WTC11 (cell line): ENCODE measurements around the gene ALDH2. TPM values are rescaled to one million over a fixed set of nuclear protein-coding genes. Genes with fewer than 3 reads are reported as not detected.

Source experiments
- ATAC-seq: fragments of 200-7000 bp; cut with Tn5 transposase; 2 replicates; pipeline ENCODE4 v1.10.0; 2021; ENCODE audit warnings: mild to moderate bottlenecking, moderate library complexity
- CTCF ChIA-PET: fragments of 300-600 bp; sonication (Branson Sonifier 250); formaldehyde crosslinking; loops from one replicate; lab custom pipeline; 2021; ENCODE audit warnings: antibody characterized with exemption; lab: Charles Lee
- POLR2A ChIA-PET: fragments of 350-600 bp; sonication (Branson Sonifier 250); formaldehyde crosslinking; loops from one replicate; lab custom pipeline; 2021; ENCODE audit warnings: antibody characterized with exemption; lab: Charles Lee
- DNase-seq: peaks from one replicate; pipeline ENCODE4 v3.0.0; 2021; ENCODE audit warnings: low spot score
- H3K27ac Mint-ChIP-seq: 2 replicates; pipeline ENCODE4 v1.8.0; 2021; ENCODE audit warnings: mixed read lengths
- H3K27me3 Mint-ChIP-seq: 2 replicates; pipeline ENCODE4 v1.8.0; 2021; ENCODE audit warnings: low read depth, mild to moderate bottlenecking, moderate library complexity, mixed read lengths
- H3K36me3 Mint-ChIP-seq: 2 replicates; pipeline ENCODE4 v1.8.0; 2021; ENCODE audit warnings: mixed read lengths
- H3K4me1 Mint-ChIP-seq: 2 replicates; pipeline ENCODE4 v1.8.0; 2022; ENCODE audit warnings: mixed read lengths
- H3K4me3 Mint-ChIP-seq: 2 replicates; pipeline ENCODE4 v1.8.0; 2021; ENCODE audit warnings: mild to moderate bottlenecking, moderate library complexity, mixed read lengths
- H3K9me3 Mint-ChIP-seq: 2 replicates; pipeline ENCODE4 v1.8.0; 2021; ENCODE audit warnings: mixed read lengths
- CREM ChIP-seq: sonication (generic); formaldehyde crosslinking; IDR thresholded peaks from 2 replicates; pipeline ENCODE4 v1.8.1; 2022; ENCODE audit warnings: mild to moderate bottlenecking, missing genetic modification reagents, moderate library complexity
- EMX1 ChIP-seq: fragments of 250-450 bp; sonication (Bioruptor Pico); IDR thresholded peaks from 2 replicates; pipeline ENCODE4 v1.8.0; 2021; ENCODE audit warnings: mild to moderate bottlenecking
- FOXP1 ChIP-seq: sonication (generic); formaldehyde crosslinking; IDR thresholded peaks from 2 replicates; pipeline ENCODE4 v1.8.0; 2022; ENCODE audit warnings: missing genetic modification reagents, mild to moderate bottlenecking, moderate library complexity, borderline replicate concordance
- JAZF1 ChIP-seq: fragments of 250-450 bp; sonication (Bioruptor Pico); IDR thresholded peaks from 2 replicates; pipeline ENCODE4 v1.9.0; 2021; ENCODE audit warnings: moderate library complexity, mild to moderate bottlenecking, inconsistent platforms
- JUN ChIP-seq: sonication (generic); formaldehyde crosslinking; IDR thresholded peaks from 2 replicates; pipeline ENCODE4 v1.8.0; 2023; ENCODE audit warnings: mild to moderate bottlenecking, missing genetic modification reagents
- NR1H2 ChIP-seq: sonication (generic); formaldehyde crosslinking; IDR thresholded peaks from 2 replicates; pipeline ENCODE4 v1.9.0; 2021; ENCODE audit warnings: mild to moderate bottlenecking, moderate library complexity, missing genetic modification reagents
- SMAD3 ChIP-seq: sonication (generic); formaldehyde crosslinking; IDR thresholded peaks from 2 replicates; pipeline ENCODE4 v1.8.0; 2022; ENCODE audit warnings: missing genetic modification reagents, mild to moderate bottlenecking, borderline replicate concordance
- SP1 ChIP-seq: sonication (generic); formaldehyde crosslinking; conservative IDR thresholded peaks from 2 replicates; pipeline ENCODE4 v1.8.1; 2022; ENCODE audit warnings: missing genetic modification reagents
- TEAD1 ChIP-seq: sonication (generic); formaldehyde crosslinking; IDR thresholded peaks from 2 replicates; pipeline ENCODE4 v1.8.0; 2022; ENCODE audit warnings: mild to moderate bottlenecking, missing genetic modification reagents
- total RNA-seq: library from RNA; stranded (reverse); gene quantifications from 3 replicates; pipeline ENCODE4 v1.2.3, GENCODE V29; 2021
- TF ChIP-seq, protein P1 (sequence below): sonication (generic); formaldehyde crosslinking; IDR thresholded peaks from 2 replicates; pipeline ENCODE4 v1.8.1; 2022; ENCODE audit warnings: low read depth, missing genetic modification reagents, borderline replicate concordance
- TF ChIP-seq, protein P2 (sequence below): fragments of 250-450 bp; sonication (Bioruptor Pico); IDR thresholded peaks from 2 replicates; pipeline ENCODE4 v1.9.0; 2021; ENCODE audit warnings: mild to moderate bottlenecking, borderline replicate concordance
- TF ChIP-seq, protein P3 (sequence below): sonication (generic); formaldehyde crosslinking; IDR thresholded peaks from 2 replicates; pipeline ENCODE4 v1.8.1; 2022; ENCODE audit warnings: mild to moderate bottlenecking, missing genetic modification reagents, moderate library complexity, borderline replicate concordance
- TF ChIP-seq, protein P4 (sequence below): sonication (generic); formaldehyde crosslinking; IDR thresholded peaks from 2 replicates; pipeline ENCODE4 v1.8.1; 2023; ENCODE audit warnings: mild to moderate bottlenecking, missing genetic modification reagents, moderate library complexity
- TF ChIP-seq, protein P5 (sequence below): fragments of 250-450 bp; sonication (Bioruptor Pico); IDR thresholded peaks from 2 replicates; pipeline ENCODE4 v1.9.0; 2021; ENCODE audit warnings: mild to moderate bottlenecking
- TF ChIP-seq, protein P6 (sequence below): sonication (generic); formaldehyde crosslinking; IDR thresholded peaks from 2 replicates; pipeline ENCODE4 v1.8.0; 2022; ENCODE audit warnings: mild to moderate bottlenecking, missing genetic modification reagents
- TF ChIP-seq, protein P7 (sequence below): fragments of 250-450 bp; sonication (Bioruptor Pico); IDR thresholded peaks from 2 replicates; pipeline ENCODE4 v1.9.0; 2021; ENCODE audit warnings: mild to moderate bottlenecking

Gene ALDH2
- total RNA-seq, 1 experiment from 2014 or later: 36.7 TPM

DNA sequence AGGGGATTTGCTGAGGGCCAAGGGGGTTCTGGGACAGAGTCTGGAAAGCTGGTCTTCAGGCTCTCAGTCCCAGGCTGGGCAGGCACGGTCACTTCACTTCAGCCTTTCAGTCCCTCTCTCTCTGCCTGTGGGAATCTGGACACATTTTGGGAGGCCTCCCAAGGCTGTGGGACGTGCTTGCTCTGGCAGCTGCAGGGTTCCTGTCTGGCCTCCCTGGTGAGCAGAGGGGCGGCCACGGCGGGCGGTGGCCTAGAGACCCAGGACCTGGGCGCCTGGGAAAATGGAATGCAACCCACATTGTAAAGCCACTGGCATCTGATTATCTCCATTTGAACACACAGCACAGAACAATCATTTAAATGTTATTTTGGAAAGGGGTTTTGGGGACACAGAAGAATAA lies 10.1 kb upstream of the ALDH2 start:
- CTCF ChIA-PET: interaction anchor here (2.1 kb wide), 1 partner anchor 56 kb away, joined by 8 read pairs; no protein-coding TSS in a partner anchor
- H3K9me3 Mint-ChIP-seq: no peaks in the 10 kb centered on the region
- POLR2A ChIA-PET: interaction anchor here (0.6 kb wide), 1 partner anchor 57 kb away, joined by 3 read pairs; no protein-coding TSS in a partner anchor

DNA sequence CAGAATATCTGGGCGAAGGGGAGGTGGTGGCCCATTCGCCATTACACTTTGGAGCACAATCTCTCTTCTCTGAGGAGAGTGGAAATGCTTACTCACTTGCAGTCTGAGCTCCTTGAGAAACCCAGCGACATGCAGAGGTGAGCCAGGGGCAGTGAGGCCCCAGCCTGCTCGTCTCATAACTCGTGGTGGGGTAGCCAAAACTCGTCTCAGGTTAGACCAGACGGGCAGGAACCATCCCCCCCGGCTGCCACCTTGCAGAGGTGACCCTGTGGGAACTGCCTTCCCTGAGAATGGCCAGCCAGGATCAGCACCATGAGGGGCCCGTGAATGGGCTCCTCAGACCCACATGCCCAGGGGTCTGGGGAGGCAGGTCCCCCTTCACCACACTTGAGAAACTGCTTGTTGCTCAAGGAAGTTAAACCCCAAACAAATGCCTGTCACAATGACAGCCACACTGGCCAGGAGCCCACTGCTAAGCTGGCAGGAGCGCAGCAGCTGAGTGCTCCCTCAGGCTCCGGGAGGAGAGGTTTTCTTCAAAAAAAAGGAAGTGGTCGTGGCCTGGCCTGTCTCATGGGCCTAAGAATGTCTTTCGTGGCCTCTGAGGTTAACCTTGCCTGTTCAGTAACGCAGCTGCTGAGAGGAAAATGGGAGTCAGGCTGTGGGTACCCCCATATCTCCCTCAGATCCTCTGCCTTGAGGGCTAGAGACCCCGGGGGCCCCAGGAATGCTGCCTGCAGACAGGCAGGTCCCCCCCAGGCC lies 9.2 kb upstream of the ALDH2 start:
- POLR2A ChIA-PET: interaction anchor here (1.3 kb wide), 1 partner anchor 9 kb away, joined by 4 read pairs; the partner anchor contains the start of gene ALDH2
- no peak for DNase-seq
- H3K4me1 Mint-ChIP-seq: peaks cover 25% of the 10 kb centered on the region
- no peaks in the 10 kb centered on the region; the same call in 1 of the 2 replicates for H3K36me3 Mint-ChIP-seq
- peak overlapping the region; percentile 66; the same call in 1 of the 2 replicates for H3K27ac Mint-ChIP-seq
- ATAC-seq: no peak
- no peaks in the 10 kb centered on the region for H3K27me3 Mint-ChIP-seq
- CTCF ChIA-PET: interaction anchor here (1.0 to 2.1 kb wide), 2 partner anchors 55 to 58 kb away, joined by 3 to 8 read pairs; no protein-coding TSS in a partner anchor
- H3K9me3 Mint-ChIP-seq: no peaks in the 10 kb centered on the region
- no peak for TF ChIP-seq JUN
- no peak for TF ChIP-seq SMAD3 (CRISPR knock-in tag)
- TF ChIP-seq, protein P1, sequence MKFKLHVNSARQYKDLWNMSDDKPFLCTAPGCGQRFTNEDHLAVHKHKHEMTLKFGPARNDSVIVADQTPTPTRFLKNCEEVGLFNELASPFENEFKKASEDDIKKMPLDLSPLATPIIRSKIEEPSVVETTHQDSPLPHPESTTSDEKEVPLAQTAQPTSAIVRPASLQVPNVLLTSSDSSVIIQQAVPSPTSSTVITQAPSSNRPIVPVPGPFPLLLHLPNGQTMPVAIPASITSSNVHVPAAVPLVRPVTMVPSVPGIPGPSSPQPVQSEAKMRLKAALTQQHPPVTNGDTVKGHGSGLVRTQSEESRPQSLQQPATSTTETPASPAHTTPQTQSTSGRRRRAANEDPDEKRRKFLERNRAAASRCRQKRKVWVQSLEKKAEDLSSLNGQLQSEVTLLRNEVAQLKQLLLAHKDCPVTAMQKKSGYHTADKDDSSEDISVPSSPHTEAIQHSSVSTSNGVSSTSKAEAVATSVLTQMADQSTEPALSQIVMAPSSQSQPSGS: no peak
- no peak for TF ChIP-seq EMX1
- TF ChIP-seq CREM (CRISPR knock-in tag): no peak
- TF ChIP-seq, protein P2, sequence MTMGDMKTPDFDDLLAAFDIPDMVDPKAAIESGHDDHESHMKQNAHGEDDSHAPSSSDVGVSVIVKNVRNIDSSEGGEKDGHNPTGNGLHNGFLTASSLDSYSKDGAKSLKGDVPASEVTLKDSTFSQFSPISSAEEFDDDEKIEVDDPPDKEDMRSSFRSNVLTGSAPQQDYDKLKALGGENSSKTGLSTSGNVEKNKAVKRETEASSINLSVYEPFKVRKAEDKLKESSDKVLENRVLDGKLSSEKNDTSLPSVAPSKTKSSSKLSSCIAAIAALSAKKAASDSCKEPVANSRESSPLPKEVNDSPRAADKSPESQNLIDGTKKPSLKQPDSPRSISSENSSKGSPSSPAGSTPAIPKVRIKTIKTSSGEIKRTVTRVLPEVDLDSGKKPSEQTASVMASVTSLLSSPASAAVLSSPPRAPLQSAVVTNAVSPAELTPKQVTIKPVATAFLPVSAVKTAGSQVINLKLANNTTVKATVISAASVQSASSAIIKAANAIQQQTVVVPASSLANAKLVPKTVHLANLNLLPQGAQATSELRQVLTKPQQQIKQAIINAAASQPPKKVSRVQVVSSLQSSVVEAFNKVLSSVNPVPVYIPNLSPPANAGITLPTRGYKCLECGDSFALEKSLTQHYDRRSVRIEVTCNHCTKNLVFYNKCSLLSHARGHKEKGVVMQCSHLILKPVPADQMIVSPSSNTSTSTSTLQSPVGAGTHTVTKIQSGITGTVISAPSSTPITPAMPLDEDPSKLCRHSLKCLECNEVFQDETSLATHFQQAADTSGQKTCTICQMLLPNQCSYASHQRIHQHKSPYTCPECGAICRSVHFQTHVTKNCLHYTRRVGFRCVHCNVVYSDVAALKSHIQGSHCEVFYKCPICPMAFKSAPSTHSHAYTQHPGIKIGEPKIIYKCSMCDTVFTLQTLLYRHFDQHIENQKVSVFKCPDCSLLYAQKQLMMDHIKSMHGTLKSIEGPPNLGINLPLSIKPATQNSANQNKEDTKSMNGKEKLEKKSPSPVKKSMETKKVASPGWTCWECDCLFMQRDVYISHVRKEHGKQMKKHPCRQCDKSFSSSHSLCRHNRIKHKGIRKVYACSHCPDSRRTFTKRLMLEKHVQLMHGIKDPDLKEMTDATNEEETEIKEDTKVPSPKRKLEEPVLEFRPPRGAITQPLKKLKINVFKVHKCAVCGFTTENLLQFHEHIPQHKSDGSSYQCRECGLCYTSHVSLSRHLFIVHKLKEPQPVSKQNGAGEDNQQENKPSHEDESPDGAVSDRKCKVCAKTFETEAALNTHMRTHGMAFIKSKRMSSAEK (CRISPR knock-in tag): no peak
- TF ChIP-seq, protein P3, sequence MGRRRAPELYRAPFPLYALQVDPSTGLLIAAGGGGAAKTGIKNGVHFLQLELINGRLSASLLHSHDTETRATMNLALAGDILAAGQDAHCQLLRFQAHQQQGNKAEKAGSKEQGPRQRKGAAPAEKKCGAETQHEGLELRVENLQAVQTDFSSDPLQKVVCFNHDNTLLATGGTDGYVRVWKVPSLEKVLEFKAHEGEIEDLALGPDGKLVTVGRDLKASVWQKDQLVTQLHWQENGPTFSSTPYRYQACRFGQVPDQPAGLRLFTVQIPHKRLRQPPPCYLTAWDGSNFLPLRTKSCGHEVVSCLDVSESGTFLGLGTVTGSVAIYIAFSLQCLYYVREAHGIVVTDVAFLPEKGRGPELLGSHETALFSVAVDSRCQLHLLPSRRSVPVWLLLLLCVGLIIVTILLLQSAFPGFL: no peak
- TF ChIP-seq TEAD1 (CRISPR knock-in tag): no peak
- no peak for TF ChIP-seq NR1H2 (CRISPR knock-in tag)
- no peak overlapping the region for H3K4me3 Mint-ChIP-seq

More for the DNA sequence above, 10.1 kb upstream of the ALDH2 start:
- TF ChIP-seq, protein P4, sequence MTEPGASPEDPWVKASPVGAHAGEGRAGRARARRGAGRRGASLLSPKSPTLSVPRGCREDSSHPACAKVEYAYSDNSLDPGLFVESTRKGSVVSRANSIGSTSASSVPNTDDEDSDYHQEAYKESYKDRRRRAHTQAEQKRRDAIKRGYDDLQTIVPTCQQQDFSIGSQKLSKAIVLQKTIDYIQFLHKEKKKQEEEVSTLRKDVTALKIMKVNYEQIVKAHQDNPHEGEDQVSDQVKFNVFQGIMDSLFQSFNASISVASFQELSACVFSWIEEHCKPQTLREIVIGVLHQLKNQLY (CRISPR knock-in tag): no peak
- TF ChIP-seq SP1 (CRISPR knock-in tag) (no peak), JAZF1 (CRISPR knock-in tag) (no peak)
- no peak for DNase-seq
- no peak overlapping the region for H3K27ac Mint-ChIP-seq
- H3K4me3 Mint-ChIP-seq: no peak overlapping the region
- H3K4me1 Mint-ChIP-seq: peaks cover 20% of the 10 kb centered on the region
- no peaks in the 10 kb centered on the region; the same call in 1 of the 2 replicates for H3K36me3 Mint-ChIP-seq
- H3K27me3 Mint-ChIP-seq: no peaks in the 10 kb centered on the region
- no peak for ATAC-seq

DNA sequence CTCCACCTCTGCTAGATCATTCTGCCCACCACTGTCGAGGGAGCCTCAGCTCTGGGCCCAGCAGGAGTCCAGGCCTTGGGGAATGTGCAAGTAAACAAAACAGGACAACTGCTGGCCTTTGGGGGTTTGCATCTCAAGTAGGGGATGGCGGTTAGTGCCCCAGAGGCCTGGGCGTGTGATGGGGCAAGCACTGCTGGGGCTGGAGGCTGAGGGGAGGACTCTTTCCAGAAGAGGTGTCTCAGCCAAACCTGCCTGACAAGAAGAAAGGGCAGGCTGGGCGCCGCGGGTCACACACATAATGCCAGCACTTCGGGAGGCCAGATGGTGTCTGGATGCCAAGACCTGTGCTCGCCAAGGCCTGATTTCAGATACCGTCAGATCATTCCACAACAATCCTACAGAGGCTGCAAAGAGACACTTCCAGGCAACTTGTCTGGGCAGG lies 8.6 kb upstream of the ALDH2 start:
- peak; percentile 41 for DNase-seq
- Mint-ChIP-seq H3K4me1 (peaks cover 25% of the 10 kb centered on the region), H3K36me3 (no peaks in the 10 kb centered on the region; the same call in 1 of the 2 replicates), H3K27me3 (no peaks in the 10 kb centered on the region), H3K27ac (peak overlapping the region; percentile 32; the same call in 1 of the 2 replicates), H3K4me3 (no peak overlapping the region), H3K9me3 (no peaks in the 10 kb centered on the region)
- TF ChIP-seq, protein P5, sequence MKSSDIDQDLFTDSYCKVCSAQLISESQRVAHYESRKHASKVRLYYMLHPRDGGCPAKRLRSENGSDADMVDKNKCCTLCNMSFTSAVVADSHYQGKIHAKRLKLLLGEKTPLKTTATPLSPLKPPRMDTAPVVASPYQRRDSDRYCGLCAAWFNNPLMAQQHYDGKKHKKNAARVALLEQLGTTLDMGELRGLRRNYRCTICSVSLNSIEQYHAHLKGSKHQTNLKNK (CRISPR knock-in tag): no peak
- TF ChIP-seq, protein P6, sequence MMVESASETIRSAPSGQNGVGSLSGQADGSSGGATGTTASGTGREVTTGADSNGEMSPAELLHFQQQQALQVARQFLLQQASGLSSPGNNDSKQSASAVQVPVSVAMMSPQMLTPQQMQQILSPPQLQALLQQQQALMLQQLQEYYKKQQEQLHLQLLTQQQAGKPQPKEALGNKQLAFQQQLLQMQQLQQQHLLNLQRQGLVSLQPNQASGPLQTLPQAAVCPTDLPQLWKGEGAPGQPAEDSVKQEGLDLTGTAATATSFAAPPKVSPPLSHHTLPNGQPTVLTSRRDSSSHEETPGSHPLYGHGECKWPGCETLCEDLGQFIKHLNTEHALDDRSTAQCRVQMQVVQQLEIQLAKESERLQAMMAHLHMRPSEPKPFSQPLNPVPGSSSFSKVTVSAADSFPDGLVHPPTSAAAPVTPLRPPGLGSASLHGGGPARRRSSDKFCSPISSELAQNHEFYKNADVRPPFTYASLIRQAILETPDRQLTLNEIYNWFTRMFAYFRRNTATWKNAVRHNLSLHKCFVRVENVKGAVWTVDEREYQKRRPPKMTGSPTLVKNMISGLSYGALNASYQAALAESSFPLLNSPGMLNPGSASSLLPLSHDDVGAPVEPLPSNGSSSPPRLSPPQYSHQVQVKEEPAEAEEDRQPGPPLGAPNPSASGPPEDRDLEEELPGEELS (CRISPR knock-in tag): 0 out of 2 replicates have a peak, but pooled peaks have one; percentile 38
- no peak for TF ChIP-seq SP1 (CRISPR knock-in tag)
- peak; percentile 67; the same call in 1 of the 2 replicates for TF ChIP-seq FOXP1 (CRISPR knock-in tag)
- TF ChIP-seq, protein P7, sequence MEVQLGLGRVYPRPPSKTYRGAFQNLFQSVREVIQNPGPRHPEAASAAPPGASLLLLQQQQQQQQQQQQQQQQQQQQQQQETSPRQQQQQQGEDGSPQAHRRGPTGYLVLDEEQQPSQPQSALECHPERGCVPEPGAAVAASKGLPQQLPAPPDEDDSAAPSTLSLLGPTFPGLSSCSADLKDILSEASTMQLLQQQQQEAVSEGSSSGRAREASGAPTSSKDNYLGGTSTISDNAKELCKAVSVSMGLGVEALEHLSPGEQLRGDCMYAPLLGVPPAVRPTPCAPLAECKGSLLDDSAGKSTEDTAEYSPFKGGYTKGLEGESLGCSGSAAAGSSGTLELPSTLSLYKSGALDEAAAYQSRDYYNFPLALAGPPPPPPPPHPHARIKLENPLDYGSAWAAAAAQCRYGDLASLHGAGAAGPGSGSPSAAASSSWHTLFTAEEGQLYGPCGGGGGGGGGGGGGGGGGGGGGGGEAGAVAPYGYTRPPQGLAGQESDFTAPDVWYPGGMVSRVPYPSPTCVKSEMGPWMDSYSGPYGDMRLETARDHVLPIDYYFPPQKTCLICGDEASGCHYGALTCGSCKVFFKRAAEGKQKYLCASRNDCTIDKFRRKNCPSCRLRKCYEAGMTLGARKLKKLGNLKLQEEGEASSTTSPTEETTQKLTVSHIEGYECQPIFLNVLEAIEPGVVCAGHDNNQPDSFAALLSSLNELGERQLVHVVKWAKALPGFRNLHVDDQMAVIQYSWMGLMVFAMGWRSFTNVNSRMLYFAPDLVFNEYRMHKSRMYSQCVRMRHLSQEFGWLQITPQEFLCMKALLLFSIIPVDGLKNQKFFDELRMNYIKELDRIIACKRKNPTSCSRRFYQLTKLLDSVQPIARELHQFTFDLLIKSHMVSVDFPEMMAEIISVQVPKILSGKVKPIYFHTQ (CRISPR knock-in tag): no peak
- ChIA-PET POLR2A (interaction anchor here (1.3 kb wide), 1 partner anchor 9 kb away, joined by 4 read pairs; the partner anchor contains the start of gene ALDH2), CTCF (interaction anchor here (1.0 to 2.1 kb wide), 2 partner anchors 54 to 57 kb away, joined by 3 to 8 read pairs; no protein-coding TSS in a partner anchor)
- ATAC-seq: no peak; the same call in 1 of the 2 replicates
